Measurements from ENCODE around the gene RPL41. TPM values are rescaled to one million over a fixed set of nuclear protein-coding genes. Genes with fewer than 3 reads are reported as not detected.

Gene RPL41
- total and polyA plus RNA-seq, 10 of the 15 experiments (the other 5 are each of a cell fraction or from before 2014, with no cell fraction given): 4,144 to 19,112 (median 8,004) TPM

GRCh38 chr12:56102683-56103065, 13.8 kb upstream of the RPL41 start:
- RAD21 ChIA-PET (ENCODE audit: unreplicated experiment): interaction anchor here (1.4 to 3.5 kb wide), 3 partner anchors 15 to 364 kb away, joined by 3 to 30 read pairs (median 12); partner anchors contain the start of genes CNPY2, RPL41 and ZC3H10
- SMC1A ChIA-PET (ENCODE audit: uncharacterized antibody, unreplicated experiment): interaction anchor here (1.5 to 2.5 kb wide), 2 partner anchors 87 to 120 kb away, joined by 5 read pairs; partner anchors contain the start of gene SMARCC2
- Histone ChIP-seq H3K4me1 (ENCODE audit: control insufficient read depth, insufficient read depth, low read length) (peaks cover 3% of the 10 kb centered on the region; the same call in 1 of the 2 replicates), H3K4me3 (no peak overlapping the region), H3K27me3 (replicated peaks in 1 of 2; ENCODE audit: control insufficient read depth in 2 of 2, insufficient read depth in 2 of 2, low read length in 1 of 2) (no peaks in the 10 kb centered on the region; a peak in 1 of 4 replicates), H3K9ac (ENCODE audit: control insufficient read depth, insufficient read depth, low read length) (no peak overlapping the region), H3K36me3 (ENCODE audit: control insufficient read depth in 2 of 2, insufficient read depth in 2 of 2, low read length in 1 of 2) (peaks cover 3 to 13% of the 10 kb centered on the region in 2 experiments), H3K27ac (ENCODE audit: control insufficient read depth, insufficient read depth) (no peak overlapping the region), H2AFZ (ENCODE audit: control insufficient read depth, low read depth, low read length) (no peak overlapping the region), H3K9me3 (replicated peaks; ENCODE audit: control insufficient read depth, insufficient read depth, low read length) (no peaks in the 10 kb centered on the region), H4K20me1 (ENCODE audit: control insufficient read depth, insufficient read depth) (no peaks in the 10 kb centered on the region), H3K79me2 (ENCODE audit: control insufficient read depth, insufficient read depth, low read length) (peaks cover 34% of the 10 kb centered on the region), H3K4me2 (ENCODE audit: control insufficient read depth, insufficient read depth) (no peak overlapping the region)
- POLR2A ChIA-PET: interaction anchor here (0.6 to 6.3 kb wide), 6 partner anchors 10 to 189 kb away, joined by 5 to 95 read pairs (median 6); partner anchors contain the start of genes RPL41 and ZC3H10
- FAIRE-seq (no peak), ATAC-seq (no peak), DNase-seq (ENCODE audit: low read depth, low spot score) (no peak)
- intact Hi-C loops (cut with micrococcal nuclease; ENCODE audit: unreplicated experiment): loop anchor here (2.0 to 5.0 kb wide), 3 partner anchors 18 to 275 kb away; partner anchors contain the start of gene DNAJC14
- 43% methylated on average over 1 of the region's 1 CpG for WGBS (ENCODE audit: insufficient coverage, insufficient replicate concordance, low lambda C conversion rate, missing lambda C conversion rate)
- CTCF ChIA-PET: interaction anchor here (0.7 to 4.0 kb wide), 4 partner anchors 12 to 119 kb away, joined by 3 to 15 read pairs (median 4); partner anchors contain the start of genes RNF41 and SUOX
- no TSS peak for BruUV-seq (replicated peaks)
- in situ Hi-C loops (cut with MboI): loop anchor here (5.0 kb wide), 1 partner anchor 55 kb away; no protein-coding TSS in a partner anchor
- no peak for TF ChIP-seq NBN (IDR thresholded peaks at IDR 0.05)

- peaks cover 36% of the 10 kb centered on the region for H3K79me2 ChIP-seq (ENCODE audit: control insufficient read depth, insufficient read depth, low read length)
- no peak for FAIRE-seq
- ChIA-PET SMC1A (ENCODE audit: uncharacterized antibody, unreplicated experiment) (interaction anchor here (1.5 to 2.8 kb wide), 3 partner anchors 86 to 365 kb away, joined by 5 to 11 read pairs (median 5); partner anchors contain the start of gene SMARCC2), POLR2A (interaction anchor here (0.6 to 6.3 kb wide), 7 partner anchors 15 to 285 kb away, joined by 4 to 95 read pairs (median 5); partner anchors contain the start of genes MYL6B, ORMDL2, RAB5B and RPL41), CTCF (interaction anchor here (0.7 to 4.0 kb wide), 10 partner anchors 12 to 361 kb away, joined by 3 to 25 read pairs (median 6); partner anchors contain the start of genes ESYT1, RNF41, RPL41 and SUOX), RAD21 (ENCODE audit: unreplicated experiment) (interaction anchor here (1.1 to 3.5 kb wide), 4 partner anchors 15 to 365 kb away, joined by 3 to 30 read pairs (median 8); partner anchors contain the start of genes CNPY2, RPL41 and ZC3H10)
- peaks cover 3 to 18% of the 10 kb centered on the region in 2 experiments for H3K36me3 ChIP-seq (ENCODE audit: control insufficient read depth in 2 of 2, insufficient read depth in 2 of 2, low read length in 1 of 2)
- H3K4me1 ChIP-seq (ENCODE audit: control insufficient read depth, insufficient read depth, low read length): peaks cover 3% of the 10 kb centered on the region; the same call in 1 of the 2 replicates
- 20% methylated on average over 6 of the region's 6 CpGs for WGBS (ENCODE audit: insufficient coverage, insufficient replicate concordance, low lambda C conversion rate, missing lambda C conversion rate)
- H3K4me2 ChIP-seq (ENCODE audit: control insufficient read depth, insufficient read depth): peak overlapping the region; percentile 84
- H3K9ac ChIP-seq (ENCODE audit: control insufficient read depth, insufficient read depth, low read length): peak overlapping the region; percentile 73; the same call in 1 of the 2 replicates
- H3K27me3 ChIP-seq (replicated peaks in 1 of 2; ENCODE audit: control insufficient read depth in 2 of 2, insufficient read depth in 2 of 2, low read length in 1 of 2): no peaks in the 10 kb centered on the region; a peak in 1 of 4 replicates
- no peak for ATAC-seq
- H3K9me3 ChIP-seq (replicated peaks; ENCODE audit: control insufficient read depth, insufficient read depth, low read length): no peaks in the 10 kb centered on the region
- no peak for DNase-seq (ENCODE audit: low read depth, low spot score)
- peak overlapping the region; percentile 82 for H2AFZ ChIP-seq (ENCODE audit: control insufficient read depth, low read depth, low read length)
- H3K4me3 ChIP-seq: peak overlapping the region; percentile 97
- intact Hi-C loops (cut with micrococcal nuclease; ENCODE audit: unreplicated experiment) (loop anchor here (2.0 to 5.0 kb wide), 3 partner anchors 18 to 276 kb away; partner anchors contain the start of gene DNAJC14), in situ Hi-C loops (cut with MboI) (loop anchor here (5.0 kb wide), 1 partner anchor 56 kb away; no protein-coding TSS in a partner anchor)
- TF ChIP-seq LARP7 (IDR thresholded peaks at IDR 0.05): no peak
- no peak for TF ChIP-seq TARDBP (IDR thresholded peaks at IDR 0.05; ENCODE audit: borderline replicate concordance)
- TF ChIP-seq PKNOX1 (IDR thresholded peaks at IDR 0.05): peak; percentile 51
- no peak for TF ChIP-seq USF1 (IDR thresholded peaks at IDR 0.05; ENCODE audit: borderline replicate concordance, extremely low read length, insufficient read depth, low read depth, low read length)
- H3K27ac ChIP-seq (ENCODE audit: control insufficient read depth, insufficient read depth): no peak overlapping the region; the same call in 1 of the 2 replicates
- BruUV-seq (replicated peaks): no TSS peak
- H4K20me1 ChIP-seq (ENCODE audit: control insufficient read depth, insufficient read depth): no peaks in the 10 kb centered on the region
Measured at GRCh38 chr12:56103066-56103711, 13.2 kb upstream of the RPL41 start.
